Breast epithelium (tissue), 3 donors: ENCODE measurements around the gene IGF1R.

Experiments used
- CTCF ChIP-seq, 3 donors: fragments of 450-650 bp; IDR thresholded peaks; one replicate each; pipeline ENCODE4 v1.5.1; 2016 to 2017; ENCODE audit warnings: antibody characterized with exemption in 3 of 3, mild to moderate bottlenecking in 3 of 3, moderate library complexity in 3 of 3
- POLR2A ChIP-seq: fragments of 450-650 bp; IDR thresholded peaks from one replicate; pipeline ENCODE4 v1.6.1; 2016; ENCODE audit warnings: antibody characterized with exemption, mild to moderate bottlenecking, moderate library complexity
- POLR2AphosphoS5 ChIP-seq, 3 donors: sonication (generic); formaldehyde crosslinking; IDR thresholded peaks; one replicate each; pipeline ENCODE4 v1.6.1; 2017; ENCODE audit warnings: antibody characterized with exemption in 3 of 3

- TF ChIP-seq CTCF (IDR thresholded peaks at IDR 0.05): no peak
- TF ChIP-seq POLR2A: no peak
- TF ChIP-seq POLR2AphosphoS5 (IDR thresholded peaks at IDR 0.05): no peak
Measured at GRCh38 chr15:98901434-98902072, 253.2 kb downstream of the IGF1R start.
